ENCODE measurements around the gene SVEP1.

Gene SVEP1

GRCh38 chr9:110521206-110521605 lies 58.3 kb downstream of the SVEP1 start:
- DNase-seq (ENCODE audit: low read depth): no peak

DNA sequence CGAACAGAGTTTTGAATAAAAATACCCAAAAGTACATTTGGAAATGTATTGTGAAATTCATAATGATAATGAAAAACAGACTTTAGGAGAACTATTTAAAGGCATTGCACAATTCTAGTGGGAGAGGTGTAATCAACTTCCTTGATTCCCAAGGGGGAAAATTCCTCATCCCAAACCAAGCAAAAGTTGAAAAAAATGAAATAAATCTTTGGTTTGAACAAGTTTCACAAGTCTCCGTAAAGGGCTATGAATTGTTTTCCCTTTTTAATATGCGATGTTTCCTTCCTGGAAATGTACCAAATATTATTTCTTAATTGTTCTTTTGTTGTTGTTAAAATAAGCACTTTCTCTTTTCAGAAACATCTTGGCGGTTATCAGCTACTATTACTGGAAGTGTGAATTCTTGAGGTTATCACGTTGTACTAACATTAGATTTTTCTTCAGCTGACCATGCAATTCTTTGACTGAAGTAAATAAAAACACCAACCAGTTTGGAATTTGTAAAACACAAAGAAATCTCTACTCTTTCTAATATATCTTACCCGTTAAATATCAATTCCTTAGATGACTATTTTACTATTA lies 59.3 kb downstream of the SVEP1 start:
- DNase-seq (ENCODE audit: low read depth): no peak

- no peak for DNase-seq (ENCODE audit: low read depth)
Measured at GRCh38 chr9:110517483-110517882, 62.1 kb downstream of the SVEP1 start.

GRCh38 chr9:110514897-110515296 lies 64.6 kb downstream of the SVEP1 start:
- no peak for DNase-seq (ENCODE audit: low read depth)

DNA sequence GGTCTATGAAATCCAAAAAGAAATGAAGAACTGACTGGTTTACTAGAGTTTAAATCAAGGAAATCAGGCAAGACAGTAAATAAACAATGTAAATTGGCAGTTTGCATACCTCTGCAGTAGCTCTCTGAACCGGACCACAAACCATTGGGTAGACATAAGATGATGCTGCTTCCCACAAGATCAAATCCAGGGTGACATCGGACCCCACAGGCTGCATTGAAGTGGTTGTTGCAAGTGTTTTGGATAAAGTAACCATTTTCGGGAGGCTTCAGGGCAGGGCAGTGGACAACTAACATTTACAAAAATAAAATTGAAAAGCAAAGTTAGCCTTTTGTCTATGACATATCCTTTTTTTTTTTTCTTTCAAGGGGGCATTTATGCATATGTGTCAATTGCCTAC lies 66.7 kb downstream of the SVEP1 start:
- no peak for DNase-seq (ENCODE audit: low read depth)

DNA sequence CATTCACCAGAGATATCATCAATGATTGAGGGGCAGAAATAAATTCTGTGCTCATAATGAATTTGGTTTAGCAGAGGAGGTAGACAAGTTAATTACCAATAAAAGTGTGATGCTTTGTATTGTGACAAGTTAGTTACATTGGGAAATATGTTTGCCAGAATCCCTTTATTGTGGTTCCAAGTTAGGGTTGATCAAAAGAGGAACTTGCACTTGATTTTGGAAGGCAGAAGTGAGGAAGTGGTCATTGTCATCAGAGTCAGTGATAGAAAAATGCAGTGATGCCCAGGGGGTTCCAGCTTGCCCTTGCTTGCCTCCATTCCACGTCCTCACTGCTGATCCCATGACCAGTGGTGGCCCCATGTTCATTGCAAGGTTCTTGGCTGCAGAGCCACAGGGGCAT lies 69.7 kb downstream of the SVEP1 start:
- no peak for DNase-seq (ENCODE audit: low read depth)

DNA sequence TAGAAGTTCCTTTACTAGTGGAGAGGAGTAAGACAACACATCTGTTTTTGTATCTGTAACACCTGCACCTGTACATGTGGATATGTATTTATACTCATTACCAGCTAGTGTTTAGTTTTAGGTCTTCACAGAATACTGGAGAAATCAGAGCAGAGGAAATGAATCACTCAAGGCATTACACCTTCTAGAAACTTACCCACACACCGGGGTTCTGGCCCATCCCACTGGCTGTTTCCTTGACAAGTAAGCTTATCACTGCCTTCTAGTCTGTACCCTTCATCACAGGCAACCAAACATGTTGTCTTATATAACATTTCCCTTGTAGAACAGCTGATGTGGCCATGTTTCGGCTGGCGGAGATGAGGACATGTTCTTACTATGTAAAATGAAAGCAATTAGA lies 76.7 kb downstream of the SVEP1 start:
- DNase-seq (ENCODE audit: low read depth): no peak

GRCh38 chr9:110499608-110500007 lies 79.9 kb downstream of the SVEP1 start:
- no peak for DNase-seq (ENCODE audit: low read depth)

GRCh38 chr9:110487196-110487595 lies 92.3 kb downstream of the SVEP1 start:
- no peak for DNase-seq (ENCODE audit: low read depth)

DNA sequence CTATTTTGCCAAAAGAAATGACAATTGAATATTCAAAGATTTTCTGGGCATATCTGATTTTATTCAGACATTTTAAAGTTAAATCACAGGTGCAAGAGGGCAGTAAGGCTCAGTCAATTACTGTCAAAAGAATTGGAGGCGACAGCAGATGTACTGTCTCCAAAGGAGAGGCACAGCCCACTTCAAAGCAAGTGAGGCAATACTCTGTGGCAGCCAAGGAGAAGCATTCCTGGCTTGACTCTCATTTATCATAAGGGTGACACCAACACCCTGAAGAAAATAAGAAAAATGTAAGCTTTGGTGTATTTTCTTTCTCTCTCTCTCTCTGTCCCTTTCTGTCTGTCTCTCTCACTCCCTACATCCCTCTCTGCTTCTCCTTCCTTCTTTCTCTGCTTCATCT lies 93.3 kb downstream of the SVEP1 start:
- DNase-seq (ENCODE audit: low read depth): no peak

GRCh38 chr9:110479481-110479880 lies 100.1 kb downstream of the SVEP1 start:
- no peak for DNase-seq (ENCODE audit: low read depth)

DNA sequence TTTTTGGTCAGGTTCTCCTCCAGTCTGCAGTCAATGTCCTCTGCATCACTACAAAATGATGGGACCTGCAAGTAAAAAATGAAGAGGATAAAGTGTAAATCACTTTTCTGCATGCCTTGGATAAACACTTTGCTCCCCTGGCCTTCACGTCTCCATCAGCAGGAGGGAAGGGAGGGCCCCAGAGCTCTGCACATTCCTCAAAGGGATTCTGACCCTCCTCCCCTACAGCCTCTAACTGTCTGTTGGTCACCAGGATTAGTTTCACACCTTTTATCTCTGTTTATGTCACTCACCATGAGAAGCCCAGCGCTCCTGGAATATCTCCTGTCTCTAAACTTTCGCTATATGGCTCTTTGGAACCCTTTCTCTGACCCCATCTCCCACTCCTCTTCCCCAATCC lies 103.3 kb downstream of the SVEP1 start:
- DNase-seq (ENCODE audit: low read depth): no peak

DNA sequence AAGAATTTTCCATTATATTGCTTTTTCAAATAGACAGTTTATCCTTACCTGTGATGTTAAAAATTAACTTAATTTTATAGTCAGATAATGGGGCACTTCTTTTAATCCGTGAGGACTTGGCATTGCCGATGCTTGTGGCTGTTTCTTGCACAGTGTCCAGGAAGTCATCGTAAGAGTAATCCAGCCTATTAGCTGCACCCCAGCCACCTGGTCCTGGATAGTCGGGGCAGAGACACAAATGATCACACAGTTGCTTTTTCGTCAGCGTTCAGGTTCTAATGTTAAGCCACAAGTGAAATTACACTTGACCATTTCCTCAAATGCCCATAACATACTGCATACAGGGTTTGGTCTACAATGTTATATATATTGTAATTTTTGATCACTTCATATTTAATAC lies 107.4 kb downstream of the SVEP1 start:
- no peak for DNase-seq (ENCODE audit: low read depth)

DNA sequence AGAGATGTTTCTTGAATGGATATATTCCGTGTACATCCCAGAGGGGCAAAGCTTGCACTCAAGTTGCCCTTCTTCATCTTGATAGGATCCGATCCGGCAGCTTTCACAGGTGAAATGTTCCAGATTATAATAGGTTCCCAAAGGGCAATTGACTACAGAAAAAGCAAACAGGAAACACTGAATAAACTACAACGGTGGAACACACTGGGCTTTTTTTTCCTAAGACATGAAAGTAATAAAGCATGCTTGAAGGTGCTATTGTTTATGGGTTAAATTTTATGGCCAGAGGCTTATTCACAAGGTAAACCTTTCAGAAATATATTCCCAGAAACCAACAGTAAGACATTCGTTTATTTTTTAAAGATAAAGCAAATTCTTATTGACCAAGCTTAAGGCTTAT lies 110.6 kb downstream of the SVEP1 start:
- no peak for DNase-seq (ENCODE audit: low read depth)

GRCh38 chr9:110465190-110465589 lies 114.4 kb downstream of the SVEP1 start:
- DNase-seq (ENCODE audit: low read depth): no peak

DNA sequence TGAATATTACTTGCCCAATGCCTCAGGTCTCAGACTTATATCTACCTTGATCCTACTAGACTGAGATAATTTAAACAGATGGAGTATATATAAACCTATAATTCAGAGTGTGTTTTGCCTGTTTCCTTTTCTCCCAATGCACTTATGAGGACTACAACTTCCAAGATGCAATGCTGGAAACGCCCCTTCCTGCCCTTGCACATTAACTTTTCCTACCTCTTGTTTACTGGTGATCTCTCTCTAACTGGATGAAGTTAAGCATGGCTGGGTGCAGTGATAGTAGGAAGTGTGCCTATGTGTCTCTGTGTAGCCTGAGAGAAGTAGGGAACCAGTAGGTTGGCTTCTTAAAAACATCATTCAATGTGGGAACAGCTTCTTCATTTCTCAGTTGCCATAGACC lies 115.2 kb downstream of the SVEP1 start:
- DNase-seq (ENCODE audit: low read depth): no peak

GRCh38 chr9:110463499-110463898 lies 116.0 kb downstream of the SVEP1 start:
- DNase-seq (ENCODE audit: low read depth): no peak

DNA sequence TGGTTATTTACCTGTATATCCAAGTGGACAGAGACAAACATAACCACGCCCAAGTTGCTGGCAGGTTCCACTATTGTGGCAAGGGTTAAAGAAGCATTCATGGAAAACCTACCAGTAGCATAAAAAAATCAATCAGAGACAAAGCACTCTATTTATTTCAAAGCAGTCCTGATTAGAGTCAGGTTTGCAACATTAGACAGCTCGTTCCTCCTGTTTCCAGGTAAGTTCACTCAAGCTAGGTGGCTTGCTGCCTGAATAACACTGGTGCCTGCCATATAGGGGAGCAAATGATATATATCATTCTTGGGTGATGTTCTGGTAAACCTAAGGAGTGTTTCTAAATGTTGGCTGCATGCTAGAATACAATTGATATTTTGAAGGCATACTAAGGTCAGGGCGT lies 122.3 kb downstream of the SVEP1 start:
- no peak for DNase-seq (ENCODE audit: low read depth)

DNA sequence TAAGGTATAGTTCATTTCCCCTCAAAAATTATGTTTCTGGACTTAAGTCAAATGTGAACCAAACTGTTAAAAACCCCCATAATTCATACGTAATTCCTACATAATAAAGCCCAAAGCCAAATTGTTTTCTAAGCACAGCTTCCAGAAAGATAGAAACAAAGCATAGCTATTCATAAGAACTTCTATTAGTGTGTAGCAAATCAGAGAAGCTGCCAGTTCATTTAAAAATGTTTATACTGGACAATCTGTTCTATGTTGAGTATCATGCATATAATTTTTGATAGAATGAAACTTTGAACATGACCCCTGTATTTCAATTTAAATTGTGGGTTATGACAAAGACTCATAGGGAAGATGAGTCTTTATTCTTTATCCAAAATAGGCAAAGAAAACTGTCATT lies 122.9 kb downstream of the SVEP1 start:
- DNase-seq (ENCODE audit: low read depth): no peak

GRCh38 chr9:110455860-110456259 lies 123.7 kb downstream of the SVEP1 start:
- no peak for DNase-seq (ENCODE audit: low read depth)

- DNase-seq (ENCODE audit: low read depth): no peak
Measured at GRCh38 chr9:110452227-110452801, 127.2 kb downstream of the SVEP1 start.

DNA sequence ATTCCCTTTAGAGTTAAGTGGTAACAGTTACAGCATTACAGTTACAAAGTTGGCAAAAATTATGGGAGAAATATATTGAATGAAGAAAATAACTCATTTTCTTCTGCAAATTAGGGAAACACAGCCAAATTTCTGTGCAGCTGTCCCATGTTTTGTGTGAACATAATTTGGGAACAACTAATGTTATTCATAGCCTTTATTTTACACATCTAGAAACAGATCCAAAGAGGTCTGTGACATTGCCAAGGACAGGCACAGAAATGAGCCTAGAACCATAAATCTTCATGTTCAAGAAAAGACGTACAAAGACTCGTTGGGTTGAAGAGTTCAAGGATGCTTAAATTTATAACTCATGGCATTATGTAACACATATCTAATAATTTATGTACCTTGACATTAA lies 127.8 kb downstream of the SVEP1 start:
- no peak for DNase-seq (ENCODE audit: low read depth)

DNA sequence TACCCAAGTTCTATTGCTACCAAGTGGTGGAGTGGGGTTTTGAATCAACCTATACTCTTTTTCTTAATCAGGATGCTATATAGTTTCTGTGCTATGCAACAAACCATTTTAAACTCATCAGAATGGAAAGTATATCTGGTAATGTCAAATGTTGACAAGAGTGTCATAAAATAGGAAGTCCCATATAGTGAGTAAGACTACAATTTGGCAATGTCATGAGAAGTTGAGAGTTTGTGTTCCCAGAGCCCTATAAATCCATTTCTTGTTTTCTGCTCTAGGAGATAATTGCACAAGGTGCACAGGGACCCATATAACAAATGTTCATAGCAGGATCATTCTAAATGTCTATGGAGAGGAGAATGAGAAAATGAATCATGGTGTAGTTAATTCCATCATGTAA lies 132.1 kb downstream of the SVEP1 start:
- DNase-seq (ENCODE audit: low read depth): no peak

DNA sequence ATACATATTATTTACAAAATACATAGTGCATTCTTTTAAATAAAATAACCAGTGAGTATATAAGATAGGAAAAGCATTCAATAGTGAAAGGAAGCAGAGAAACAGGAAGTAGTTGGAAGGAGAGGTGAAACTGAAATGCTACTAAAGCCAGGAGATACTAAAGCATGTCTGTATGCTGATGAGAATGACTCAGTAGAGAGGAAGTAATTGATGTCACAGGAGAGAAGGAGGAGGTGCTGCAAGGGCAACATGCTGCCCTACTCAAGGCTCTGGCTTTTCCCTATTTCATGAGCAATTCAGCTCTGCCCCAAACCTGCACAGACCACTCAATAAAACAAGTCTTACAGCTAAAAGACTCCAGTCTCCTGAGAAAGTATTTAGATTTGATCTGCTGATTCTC lies 133.4 kb downstream of the SVEP1 start:
- no peak for DNase-seq (ENCODE audit: low read depth)

- no peak for DNase-seq (ENCODE audit: low read depth)
Measured at GRCh38 chr9:110444911-110445310, 134.6 kb downstream of the SVEP1 start.

Data from stimulated activated CD4-positive, alpha-beta T cell treated with anti-CD3 and anti-CD28 coated beads, Interleukin-2, amount 100 ng/mL, for 4 hours (primary cell).